ENCODE data around the gene MYH7.
"Not testable (repeated sequence)": the region's sequence is repeated elsewhere in the genome, so short reads cannot be mapped to it uniquely, and the experiment has no call there.

MYH7 gene

DNA sequence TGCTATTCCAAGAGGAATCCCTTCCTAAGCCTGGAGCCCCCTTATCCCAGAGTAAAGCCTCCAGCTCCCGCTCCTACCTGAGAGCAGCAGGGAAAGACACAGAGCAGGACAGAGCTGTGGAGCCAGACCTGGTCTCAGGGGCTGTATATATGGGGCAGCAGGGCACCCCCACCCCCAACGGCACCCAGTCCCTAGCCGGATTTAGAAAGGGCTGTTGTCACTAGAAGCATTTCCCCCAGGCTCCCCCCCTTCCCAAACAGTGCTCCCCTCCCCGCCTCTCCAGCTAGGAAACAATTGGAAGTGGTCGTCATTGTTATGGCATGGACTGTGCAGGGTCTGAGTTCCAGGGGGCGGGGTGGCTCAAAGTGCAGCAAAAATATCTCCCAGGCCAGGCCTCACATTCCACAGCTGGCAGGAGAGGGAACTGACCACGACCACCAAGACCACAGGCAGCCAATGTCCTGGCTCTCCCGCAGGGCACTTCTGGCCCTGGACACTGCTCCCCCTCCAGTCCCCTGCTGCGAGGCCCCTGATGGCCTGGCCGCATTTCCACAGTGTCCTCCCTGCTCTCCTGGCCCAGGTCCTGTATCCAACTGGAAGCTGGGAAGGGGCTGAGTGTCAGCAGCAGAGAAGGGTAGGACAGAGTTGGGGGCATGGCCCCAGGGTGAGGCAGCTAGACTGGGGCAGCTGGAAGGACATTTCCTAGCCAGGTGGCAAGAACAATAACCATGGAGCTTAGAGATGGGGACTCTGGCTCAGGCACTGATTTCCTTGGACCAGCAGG, at the start of gene MYH7:
Gene MYH7 (minus strand): TSS at position 118 of the 784 bp plus-strand sequence. CDS start 1,928 bp downstream, outside the sequence.
- DNase-seq (ENCODE audit: low read depth in 2 of 2): no peak

DNA sequence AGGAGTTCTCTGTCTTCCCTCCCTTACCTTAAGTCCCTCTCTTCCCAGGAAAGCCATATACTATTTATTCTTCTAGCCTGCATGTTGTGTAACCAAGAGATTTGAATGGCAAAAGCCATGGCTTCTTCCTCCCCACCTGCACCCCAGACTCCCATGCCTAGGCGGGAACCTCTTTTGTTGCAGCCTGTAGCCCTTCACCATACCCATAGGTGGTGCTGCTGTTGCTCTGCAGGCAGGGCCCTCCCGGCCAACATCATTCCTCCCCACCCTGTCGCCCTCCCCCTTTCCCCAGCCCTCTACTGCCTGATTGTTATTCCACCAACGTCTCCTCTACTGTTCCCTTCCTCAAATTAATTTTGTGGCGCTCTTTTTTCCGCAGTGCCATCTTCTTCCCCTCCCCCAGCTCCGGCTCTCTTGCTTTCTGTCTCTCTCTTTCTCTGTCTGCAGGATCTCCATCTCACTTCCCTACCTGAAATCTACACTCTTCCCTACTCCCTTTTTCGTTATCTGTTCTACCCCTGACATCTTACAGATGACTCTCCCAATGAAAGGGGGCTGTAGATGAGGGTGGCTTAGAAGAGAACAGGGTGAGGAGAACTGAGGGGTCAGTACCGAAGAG, 47.9 kb upstream of the MYH7 start:
- DNase-seq (ENCODE audit: low read depth in 2 of 2): peak; percentile 1 to 11

DNA sequence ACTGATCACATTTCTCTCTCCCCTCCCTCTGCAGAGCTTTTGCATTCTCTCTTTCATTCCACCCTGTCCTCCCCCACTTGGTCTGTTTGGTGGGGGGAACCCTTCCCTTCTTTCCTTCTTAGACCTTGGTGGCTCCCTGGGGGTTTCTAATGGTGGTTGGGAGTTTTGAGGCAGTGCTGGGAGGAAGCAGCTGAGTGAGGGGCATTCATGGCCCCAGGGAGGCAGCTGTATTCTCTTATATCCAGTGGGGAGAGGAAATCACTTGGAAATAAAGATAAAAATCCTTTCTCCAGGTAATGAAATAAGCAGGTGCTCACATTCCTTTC, 47.3 kb upstream of the MYH7 start:
- DNase-seq (ENCODE audit: low read depth in 2 of 2): no peak

DNA sequence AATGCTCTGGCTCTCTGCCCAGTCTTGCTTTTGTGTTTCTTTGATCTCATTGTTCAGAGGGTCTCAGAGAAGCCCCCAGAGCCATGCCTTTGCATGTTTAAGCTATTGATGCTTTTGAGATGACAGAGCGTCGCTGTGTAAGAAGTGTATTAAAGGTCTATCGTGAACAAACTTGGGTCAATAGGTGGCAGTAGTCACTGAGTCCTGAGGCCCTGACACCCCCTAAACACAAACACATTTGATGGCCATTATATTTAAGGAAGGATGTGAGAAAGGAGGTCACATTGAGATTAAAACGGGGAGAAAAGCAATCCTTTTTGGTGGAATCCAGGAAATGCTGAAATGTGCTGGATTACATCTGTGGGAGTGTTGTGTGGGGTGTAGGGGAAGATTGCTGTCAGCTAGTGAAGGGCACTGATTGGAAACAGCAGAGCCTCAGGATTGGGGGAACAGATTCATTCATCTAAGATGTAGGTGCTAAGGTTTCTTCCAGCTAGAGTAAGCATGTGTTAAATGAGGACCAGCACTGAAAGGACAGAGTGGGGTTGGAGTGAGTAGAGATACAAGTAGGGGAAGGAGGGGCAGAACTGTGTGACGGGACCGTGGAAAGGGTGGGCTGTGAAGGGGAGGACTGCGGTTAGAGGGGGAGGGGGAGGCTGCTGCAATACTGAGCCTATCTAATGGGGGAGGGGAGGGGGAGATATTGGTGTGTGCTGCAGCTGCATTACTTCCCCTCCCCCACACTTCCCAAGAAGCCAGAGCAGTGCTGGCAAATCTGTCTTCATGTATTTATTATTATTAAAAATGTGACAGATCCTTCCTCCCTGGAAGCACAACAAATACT, 46.7 kb upstream of the MYH7 start:
- no peak for DNase-seq (ENCODE audit: low read depth in 2 of 2)

DNA sequence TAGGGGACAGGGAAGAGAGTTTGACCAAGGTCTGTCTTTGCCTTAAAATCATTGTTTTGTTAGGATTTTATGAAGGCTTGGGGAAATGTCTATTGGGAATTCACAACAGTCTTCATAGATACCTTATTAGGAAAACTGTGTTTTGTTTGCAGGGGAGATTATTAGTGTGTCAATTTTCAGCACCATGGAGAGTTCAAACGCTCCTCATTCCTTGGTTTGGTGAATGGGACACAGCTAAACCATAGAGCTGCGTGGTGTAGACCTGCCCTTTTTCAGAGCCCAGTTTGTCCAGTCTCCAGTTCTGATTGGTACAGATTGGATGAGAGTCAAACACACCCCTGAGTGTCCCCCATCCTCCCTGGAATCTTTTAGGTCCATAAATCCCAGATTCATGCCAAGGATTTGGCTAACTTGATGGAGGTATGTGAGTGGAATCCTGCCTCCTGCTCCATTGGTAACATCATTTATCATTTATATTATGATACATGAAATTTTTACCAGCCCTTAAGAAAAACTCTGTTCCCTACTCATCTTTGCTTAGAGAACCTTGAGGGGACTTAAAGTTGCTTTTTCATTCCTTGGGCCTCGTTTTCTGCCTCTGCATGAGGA, 46.0 kb upstream of the MYH7 start:
- DNase-seq (ENCODE audit: low read depth in 2 of 2): no peak

DNA sequence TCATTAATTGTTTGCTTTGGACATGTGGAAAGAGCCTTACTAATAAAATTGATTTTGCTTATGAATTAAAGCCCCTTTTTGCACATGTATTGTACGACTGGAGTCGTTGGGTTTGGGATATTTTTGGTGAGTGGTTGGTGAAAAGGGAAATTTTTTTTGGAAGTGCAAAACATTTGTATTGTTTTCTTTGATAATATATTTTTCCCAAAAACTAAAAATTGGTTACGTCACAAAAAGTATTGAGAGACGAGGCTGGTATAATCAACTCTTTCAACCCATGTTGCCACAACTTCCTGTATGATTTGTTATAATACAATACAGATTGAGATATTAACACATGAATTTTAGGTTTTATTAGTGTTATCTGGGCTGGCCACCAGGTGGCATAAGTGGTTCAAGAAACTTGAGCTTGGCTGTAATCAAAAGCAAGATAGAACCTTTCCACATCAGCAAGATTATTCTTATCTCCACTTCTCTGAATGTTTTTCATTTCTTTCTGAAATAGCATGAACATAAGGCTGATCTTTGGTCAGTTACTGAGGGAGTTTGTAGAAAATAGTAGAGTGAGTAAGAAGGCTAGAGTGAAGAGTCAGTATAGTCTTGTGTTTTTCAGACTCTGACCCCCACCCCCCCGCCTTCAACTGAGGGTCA, 42.8 kb upstream of the MYH7 start:
- peak; percentile 43 to 52 for DNase-seq (ENCODE audit: low read depth in 2 of 2)

DNA sequence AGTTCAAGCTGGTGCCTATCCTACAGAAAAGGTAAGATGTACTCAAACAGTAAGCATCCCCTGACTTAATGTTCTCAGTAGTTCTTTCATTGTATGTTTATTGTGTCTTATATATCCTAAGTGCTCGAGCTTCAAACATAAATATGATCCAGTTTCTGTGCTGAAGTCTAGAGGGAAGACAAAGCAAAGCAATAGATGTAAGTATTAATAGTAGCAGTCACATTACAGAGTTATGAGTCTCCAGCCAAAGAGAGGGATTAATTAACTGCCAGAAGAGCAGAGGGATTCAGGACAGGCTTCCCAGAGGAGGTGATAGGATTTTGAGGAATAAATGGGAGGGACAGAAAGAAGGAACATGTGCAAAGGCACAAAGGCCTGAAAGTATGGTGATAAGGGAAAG, 35.5 kb upstream of the MYH7 start:
- DNase-seq (ENCODE audit: low read depth in 2 of 2): no peak

DNA sequence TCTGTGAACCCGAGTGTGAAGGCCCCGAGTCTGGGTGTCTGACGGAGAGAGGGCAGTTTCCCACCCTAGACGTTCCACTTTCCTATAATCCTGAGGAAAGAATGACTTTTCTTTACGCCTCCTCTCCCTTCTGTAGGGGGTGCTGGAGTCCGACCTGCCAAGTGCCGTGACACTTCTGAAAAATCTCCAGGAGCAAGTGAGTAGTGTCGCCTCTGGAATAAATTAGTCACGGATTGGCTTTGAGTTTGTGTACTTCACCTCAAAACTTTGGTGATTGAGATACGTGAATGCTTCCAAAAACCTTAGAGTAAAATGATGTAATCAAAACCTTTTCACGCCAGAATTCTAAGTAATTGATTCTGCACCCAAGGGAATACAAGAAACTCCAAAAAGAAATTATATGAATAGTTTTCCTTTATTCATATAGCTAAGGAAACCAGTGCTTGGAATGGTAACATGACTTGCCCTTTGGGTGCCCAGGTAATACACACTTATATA, 34.5 kb upstream of the MYH7 start:
- DNase-seq (ENCODE audit: low read depth in 2 of 2): no peak

DNA sequence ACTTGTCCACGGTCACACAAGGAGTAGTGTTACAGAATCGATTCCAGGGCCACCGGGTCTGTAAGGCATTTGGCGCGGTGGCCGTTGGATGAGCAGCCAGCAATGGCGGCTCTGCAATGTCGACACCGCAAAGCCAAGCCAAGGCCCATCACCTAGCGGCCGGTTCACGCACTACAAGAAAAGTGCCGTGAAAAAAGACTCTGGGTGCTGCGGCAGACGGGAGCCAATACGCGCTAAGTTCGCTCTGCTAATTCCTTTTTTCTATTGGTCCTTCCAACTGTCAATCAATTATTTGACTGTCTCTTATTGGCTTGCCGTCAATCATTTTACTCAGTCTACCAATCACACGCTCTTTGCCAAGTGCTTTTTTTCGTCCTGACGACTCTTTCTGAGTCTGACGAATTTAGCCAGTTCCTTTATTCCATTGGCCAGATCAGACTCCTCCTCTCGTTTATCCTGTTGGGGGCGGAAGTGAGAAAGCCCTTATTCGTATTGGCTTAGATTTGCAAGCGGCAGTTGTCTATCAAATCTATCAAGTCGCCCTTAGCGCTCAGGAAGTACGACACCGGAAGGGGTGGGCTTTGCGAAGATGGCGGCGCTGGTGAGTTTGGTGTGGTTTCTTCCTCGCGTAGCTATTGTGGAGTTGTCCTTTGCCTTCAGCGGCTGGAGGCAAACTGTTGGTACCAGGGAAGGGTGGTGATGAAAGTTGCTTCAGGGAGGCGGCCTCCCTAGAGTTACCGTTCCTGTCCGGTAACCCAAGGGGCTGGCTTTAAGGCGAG, 33.9 kb upstream of the MYH7 start, which contains the start of gene NGDN:
Gene NGDN (plus strand): TSS at position 577 of the 779 bp plus-strand sequence. CDS start 13 bp downstream, at position 590.
- DNase-seq (ENCODE audit: low read depth in 2 of 2): peak; percentile 82 to 86

DNA sequence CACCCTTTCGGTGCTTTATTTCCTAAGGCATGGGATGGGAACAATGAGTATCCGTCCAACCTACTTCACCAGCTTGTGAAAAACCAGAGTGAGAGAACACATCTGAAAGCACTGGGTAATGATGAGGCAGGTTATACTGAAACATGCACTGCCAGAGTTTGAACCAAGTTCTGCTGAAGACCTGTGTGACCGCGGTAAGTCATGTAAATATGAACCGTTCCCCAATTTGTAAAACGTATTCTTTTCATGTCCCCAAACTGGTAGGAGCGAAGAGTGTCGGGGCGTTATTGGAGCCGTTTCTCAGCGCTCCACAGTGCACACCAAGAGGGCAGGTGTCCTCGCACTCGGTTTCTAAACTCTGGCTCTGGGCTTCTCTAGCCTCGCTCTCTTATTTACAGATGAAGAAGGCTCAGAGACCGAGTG, 33.3 kb upstream of the MYH7 start:
- DNase-seq (ENCODE audit: low read depth in 2 of 2): no peak

DNA sequence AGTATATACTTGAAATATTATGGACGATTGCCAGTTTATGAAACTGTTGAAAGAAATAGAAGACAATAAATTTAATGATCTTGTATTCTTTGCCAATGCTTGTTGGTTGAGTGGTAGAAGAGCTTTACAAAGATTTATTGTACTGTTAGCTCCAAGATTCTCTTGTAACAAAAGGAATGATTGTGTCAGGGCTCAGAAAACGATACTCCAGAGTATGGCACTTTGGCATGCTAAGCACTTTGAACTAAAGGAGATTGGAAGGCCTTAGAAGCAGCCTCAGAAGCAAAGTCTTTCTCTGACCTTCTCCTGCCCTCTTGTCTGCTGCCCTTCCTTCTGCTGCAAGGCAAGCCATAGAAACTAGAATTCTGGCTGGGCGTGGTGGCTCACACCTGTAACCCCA, 29.8 kb upstream of the MYH7 start:
- no peak for DNase-seq (ENCODE audit: low read depth in 2 of 2)

DNA sequence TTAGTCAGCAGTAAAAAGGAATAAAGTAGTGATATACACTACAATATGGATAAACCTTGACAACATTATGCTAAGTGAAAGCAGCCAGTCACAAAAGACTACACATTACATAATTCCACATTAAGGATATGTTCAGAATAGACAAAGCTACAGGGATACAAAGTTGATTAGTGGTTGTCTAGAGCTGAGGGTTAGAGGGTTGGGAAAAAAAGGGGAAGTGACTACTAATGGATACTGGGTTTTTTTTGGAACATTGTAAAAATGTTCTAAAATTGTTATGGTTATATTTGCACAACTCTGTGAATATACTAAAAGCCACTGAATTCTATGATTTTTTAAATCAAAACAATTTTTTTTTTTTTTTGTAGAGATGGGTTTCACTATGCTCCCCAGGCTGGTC, 29.2 kb upstream of the MYH7 start:
- DNase-seq (ENCODE audit: low read depth in 2 of 2): no peak

DNA sequence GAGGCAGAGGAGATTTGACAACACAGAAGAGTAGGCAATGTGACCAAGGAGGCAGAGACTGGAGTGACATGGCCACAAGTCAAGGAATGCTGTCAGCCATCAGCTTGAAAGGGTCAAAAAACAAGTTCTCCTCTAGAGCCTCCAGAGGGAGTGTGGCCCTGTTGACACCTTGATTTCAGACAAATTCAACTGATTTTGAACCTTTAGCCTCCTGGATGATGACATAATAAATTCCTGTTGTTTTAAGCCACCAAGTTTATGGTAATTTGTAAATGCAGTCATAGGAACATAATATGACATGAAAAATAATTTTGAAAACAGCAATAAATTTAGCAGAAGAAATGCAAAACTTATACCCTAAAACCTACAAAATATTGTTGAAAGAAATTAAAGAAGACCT, 25.5 kb upstream of the MYH7 start:
- no peak for DNase-seq (ENCODE audit: low read depth in 2 of 2)

DNA sequence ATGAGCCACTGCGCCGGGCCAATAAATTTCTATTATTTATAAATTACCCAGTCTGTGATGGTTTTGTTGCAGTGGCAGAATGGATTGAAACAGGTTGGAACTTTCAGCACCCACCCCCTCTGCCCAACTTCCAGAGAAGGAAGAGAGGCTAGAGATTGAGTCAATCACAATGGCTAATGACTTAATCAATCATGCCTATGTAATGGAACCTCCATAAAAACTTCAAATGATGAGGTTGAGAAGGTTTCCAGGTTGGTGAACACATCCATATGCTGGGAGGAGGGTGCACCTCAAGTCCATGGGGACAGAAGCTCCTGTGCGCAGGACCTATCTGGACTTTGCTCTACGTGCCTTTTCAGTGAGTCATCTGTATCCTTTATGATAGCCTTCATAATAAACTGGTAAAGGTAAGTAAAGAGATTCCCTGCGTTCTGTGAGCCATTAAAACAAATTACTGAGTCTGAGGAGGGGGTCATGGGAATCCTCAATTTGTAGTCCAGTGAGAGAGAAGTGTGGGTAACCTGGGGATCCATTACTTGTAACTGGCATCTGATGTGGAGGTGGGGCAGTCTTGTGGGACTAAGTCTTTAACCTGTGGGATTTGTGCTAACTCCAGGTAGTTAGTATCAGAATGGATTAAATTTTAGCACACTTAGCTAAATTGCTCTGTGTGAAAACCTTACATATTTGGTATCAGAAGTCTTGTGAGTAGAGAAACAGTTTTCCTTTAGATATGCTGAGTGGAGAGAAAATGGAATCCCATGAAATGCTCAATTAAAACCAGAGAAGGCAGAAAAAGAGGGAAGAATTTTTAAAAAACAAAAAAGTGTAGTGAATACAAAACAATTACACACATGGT, 22.4 kb upstream of the MYH7 start:
- no peak for DNase-seq (ENCODE audit: low read depth in 2 of 2)

DNA sequence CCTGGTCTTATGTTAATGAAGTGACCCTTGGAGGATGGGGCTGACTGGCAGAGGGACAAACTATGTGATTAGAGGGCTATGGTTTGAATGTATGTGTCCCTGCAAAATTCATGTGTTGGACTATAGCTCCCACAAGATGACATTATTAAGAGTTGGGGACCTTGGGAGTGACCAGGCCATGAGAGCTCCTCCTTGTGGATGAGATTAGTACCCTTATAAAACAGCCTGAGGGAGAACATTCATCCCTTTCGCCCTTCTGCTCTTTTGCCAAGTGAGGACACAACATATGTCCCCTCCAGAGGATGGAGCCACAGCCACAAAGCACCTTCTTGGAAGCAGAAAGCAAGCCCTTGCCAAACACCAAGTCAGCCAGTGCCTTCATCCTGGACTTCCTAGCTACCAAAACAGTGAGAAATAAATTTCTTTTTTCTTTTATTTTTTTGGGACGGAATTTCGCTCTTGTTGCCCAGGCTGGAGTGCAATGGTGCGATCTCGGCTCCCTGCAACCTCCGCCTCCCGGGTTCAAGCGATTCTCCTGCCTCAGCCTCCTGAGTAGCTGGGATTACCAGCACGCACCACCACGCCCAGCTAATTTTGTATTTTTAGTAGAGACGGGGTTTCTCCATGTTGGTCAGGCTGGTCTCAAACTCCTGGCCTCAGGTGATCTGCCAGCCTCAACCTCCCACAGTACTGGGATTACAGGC, 21.6 kb upstream of the MYH7 start:
- DNase-seq (ENCODE audit: low read depth in 2 of 2): not testable (repeated sequence)

DNA sequence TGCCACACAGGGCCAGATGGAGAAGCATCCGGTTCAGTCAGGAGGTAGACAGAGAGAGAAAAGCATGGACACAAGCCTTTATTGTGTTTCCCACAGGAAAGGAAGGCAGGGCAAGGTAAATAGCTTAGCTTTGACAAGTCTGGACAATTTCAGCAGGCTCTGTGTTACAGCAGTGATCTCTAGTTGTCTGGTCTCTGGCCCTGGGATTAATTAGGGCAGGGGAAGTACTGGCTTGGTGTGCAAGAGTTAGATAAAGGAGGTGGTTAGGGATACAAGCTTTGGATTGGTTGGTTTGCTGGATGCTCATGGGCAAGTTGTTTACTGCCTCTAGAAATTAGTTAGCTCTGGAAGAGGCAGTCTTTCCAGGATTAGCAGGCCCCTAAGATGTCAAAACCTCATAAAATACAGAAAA, 19.0 kb upstream of the MYH7 start:
- DNase-seq (ENCODE audit: low read depth in 2 of 2): no peak

DNA sequence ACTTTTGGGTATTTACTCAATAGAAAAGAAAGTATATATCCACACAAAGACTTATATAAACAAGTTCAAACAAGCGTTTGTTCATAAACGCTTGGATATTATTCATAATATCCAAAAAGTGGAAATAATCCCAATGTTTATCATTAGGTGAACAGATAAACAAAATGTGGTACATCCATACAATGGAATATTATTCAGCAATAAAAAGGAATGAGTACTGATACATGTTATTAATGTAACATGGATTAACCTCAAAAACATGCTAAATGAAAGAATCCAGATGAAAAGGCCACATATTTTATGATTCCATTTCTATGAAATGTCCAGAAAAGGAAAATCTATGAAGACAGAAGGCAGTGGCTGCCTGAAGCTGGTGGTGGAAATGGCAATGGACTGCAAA, 16.8 kb upstream of the MYH7 start:
- no peak for DNase-seq (ENCODE audit: low read depth in 2 of 2)

DNA sequence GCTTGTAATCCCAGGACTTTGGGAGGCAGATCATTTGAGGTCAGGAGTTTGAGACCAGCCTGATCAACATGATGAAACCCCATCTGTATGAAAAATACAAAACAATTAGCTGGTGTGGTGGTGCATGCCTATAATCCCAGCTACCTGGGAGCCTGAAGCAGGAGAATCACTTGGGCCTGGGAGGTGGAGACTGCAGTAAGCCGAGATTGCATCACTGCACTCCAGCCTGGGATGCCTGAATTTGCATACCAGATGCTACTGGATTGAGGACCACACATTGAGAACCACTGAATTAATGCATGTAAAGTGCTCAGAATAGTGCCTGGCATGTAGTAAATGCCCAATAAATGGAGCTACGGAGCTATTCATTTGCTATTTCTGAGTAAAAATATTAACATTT, 14.9 kb upstream of the MYH7 start:
- DNase-seq (ENCODE audit: low read depth in 2 of 2): no peak

DNA sequence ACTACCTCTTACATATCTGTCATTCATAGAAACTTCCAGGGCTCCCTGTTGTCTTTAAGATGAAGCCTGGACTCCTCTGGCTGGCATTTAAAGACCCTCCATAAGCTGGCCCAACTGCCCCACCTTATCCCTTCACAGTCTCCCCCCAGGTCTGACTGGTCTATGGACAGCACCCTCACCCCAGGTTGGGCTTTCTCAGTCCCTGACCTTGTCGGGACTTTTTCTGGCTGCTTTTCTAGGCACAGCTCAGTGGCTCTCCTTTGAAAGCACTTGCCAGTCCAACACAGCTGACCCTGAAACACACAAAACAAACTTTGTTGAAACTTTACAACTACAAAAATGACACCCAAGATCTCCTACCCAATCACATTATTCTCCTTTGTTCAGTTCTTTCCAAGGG, 13.9 kb upstream of the MYH7 start:
- DNase-seq (ENCODE audit: low read depth in 2 of 2): no peak

All from stimulated activated CD4-positive, alpha-beta T cell treated with anti-CD3 and anti-CD28 coated beads, Interleukin-4, amount 100 ng/mL, for 48 hours (primary cell).